ENCODE results near the gene DRICH1.
"Not testable (repeated sequence)": the region's sequence is repeated elsewhere in the genome, so short reads cannot be mapped to it uniquely, and the experiment has no call there.

Gene DRICH1

DNA sequence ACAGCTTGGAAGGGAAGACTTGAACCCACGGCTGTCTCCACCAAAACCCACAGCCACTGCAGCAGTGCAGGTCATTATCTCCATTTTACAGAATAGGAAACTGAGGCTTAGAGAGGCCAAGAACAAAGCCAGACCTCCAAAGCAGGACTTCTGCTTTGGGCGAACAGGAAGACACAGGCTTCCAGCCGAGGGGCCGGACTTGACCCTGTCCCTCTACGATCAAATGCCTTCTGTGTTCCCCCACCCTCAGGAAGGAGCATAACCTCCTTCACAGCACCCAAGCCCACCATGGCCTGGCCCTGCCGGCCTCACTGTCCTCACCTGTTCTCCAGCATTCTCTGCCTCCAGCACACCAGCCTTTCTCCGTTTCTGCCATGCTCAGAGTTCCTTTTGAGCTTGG lies 67.8 kb downstream of the DRICH1 start:
- Histone ChIP-seq H3K27me3 (ENCODE audit: insufficient read depth, poor library complexity, severe bottlenecking) (peaks cover 12% of the 10 kb centered on the region), H3K4me3 (replicated peaks; ENCODE audit: insufficient read depth, low read length) (no peak overlapping the region), H3K27ac (replicated peaks) (no peak overlapping the region)
- no peak for DNase-seq (ENCODE audit: low read depth in 1 of 2, low spot score in 1 of 2)
- TF ChIP-seq POLR2AphosphoS5 (IDR thresholded peaks at IDR 0.05; ENCODE audit: low read depth) (no peak), SPI1 (IDR thresholded peaks at IDR 0.05; ENCODE audit: borderline replicate concordance, low read depth) (no peak), GABPA (IDR thresholded peaks at IDR 0.05; ENCODE audit: low read depth) (no peak), REST (IDR thresholded peaks at IDR 0.05; ENCODE audit: insufficient replicate concordance, low read depth) (no peak)

- DNase-seq (ENCODE audit: low read depth in 1 of 2, low spot score in 1 of 2) = no peak
- Histone ChIP-seq H3K27ac (replicated peaks) (no peak overlapping the region), H3K4me3 (replicated peaks; ENCODE audit: insufficient read depth, low read length) (no peak overlapping the region), H3K27me3 (ENCODE audit: insufficient read depth, poor library complexity, severe bottlenecking) (peaks cover 12% of the 10 kb centered on the region)
- TF ChIP-seq REST (IDR thresholded peaks at IDR 0.05; ENCODE audit: insufficient replicate concordance, low read depth) (no peak), CTCF (IDR thresholded peaks at IDR 0.05; ENCODE audit: insufficient read depth, low read length) (no peak), POLR2AphosphoS5 (IDR thresholded peaks at IDR 0.05; ENCODE audit: low read depth) (no peak), SPI1 (IDR thresholded peaks at IDR 0.05; ENCODE audit: borderline replicate concordance, low read depth) (no peak), GABPA (IDR thresholded peaks at IDR 0.05; ENCODE audit: low read depth) (no peak)
These were observed 69.0 kb downstream of the DRICH1 start for GRCh38 chr22:23563111-23563510.

DNA sequence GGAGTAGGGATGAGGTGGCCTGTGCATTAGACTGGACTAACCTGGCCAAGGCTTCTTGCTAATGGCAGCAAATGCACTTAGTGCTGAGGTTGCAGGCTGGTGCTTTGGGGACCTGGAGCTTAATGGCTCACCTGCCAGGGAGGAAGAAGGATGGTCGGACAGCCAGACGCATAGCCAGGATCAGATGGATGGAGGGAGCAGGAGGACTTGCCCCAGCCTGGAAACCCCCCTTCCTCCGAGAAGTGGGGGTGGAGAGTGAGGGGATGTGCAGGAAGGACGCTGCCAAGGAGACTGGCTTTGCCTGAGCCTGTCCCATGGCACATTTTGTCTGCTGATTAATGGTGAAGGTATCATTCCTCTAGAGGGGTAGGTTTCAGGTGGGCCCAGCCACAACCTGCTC lies 69.9 kb downstream of the DRICH1 start:
- TF ChIP-seq REST (IDR thresholded peaks at IDR 0.05; ENCODE audit: insufficient replicate concordance, low read depth) (no peak), CTCF (IDR thresholded peaks at IDR 0.05; ENCODE audit: insufficient read depth, low read length) (no peak), POLR2AphosphoS5 (IDR thresholded peaks at IDR 0.05; ENCODE audit: low read depth) (no peak), SPI1 (IDR thresholded peaks at IDR 0.05; ENCODE audit: borderline replicate concordance, low read depth) (no peak)
- Histone ChIP-seq H3K27ac (replicated peaks) (no peak overlapping the region), H3K27me3 (ENCODE audit: insufficient read depth, poor library complexity, severe bottlenecking) (peaks cover 12% of the 10 kb centered on the region), H3K4me3 (replicated peaks; ENCODE audit: insufficient read depth, low read length) (no peak overlapping the region)
- DNase-seq (ENCODE audit: low read depth in 1 of 2, low spot score in 1 of 2) = no peak

- not testable (repeated sequence) for DNase-seq (ENCODE audit: low read depth in 1 of 2, low spot score in 1 of 2); H3K27ac ChIP-seq (replicated peaks); H3K4me3 ChIP-seq (replicated peaks; ENCODE audit: insufficient read depth, low read length); H3K27me3 ChIP-seq (ENCODE audit: insufficient read depth, poor library complexity, severe bottlenecking)
These were observed 71.1 kb downstream of the DRICH1 start for GRCh38 chr22:23561025-23561510.
